ENCODE measurements around the gene CXCL13.

DNA sequence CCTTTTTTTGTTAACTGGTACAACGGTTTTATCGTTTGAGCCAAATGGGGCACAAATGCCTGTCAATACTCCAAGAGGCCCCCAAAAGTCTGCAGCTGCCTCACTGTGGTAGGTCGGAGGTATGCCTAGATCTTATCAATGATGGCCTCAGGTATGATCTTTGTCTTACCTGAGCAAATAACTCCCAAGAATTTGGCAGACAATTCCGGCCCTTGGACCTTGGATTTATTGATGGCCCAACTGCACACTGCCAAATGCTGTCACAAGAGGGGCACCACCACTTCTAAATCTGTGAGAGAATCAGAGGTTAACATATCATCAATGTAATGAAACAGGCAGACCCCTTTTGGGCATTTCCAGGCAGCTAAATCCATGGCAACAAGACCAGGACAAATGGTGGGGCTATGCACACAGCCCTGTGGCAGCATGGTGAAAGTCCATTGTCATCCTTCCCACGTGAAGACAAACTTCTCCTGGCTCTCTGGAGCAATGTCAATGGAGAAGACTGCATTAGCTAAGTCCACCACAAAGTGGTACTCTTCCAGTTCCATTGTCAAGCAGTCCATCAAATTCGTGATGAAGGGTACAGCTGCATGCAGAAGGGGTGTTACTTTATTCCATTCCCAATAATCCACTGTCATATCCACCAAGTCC, 28.6 kb downstream of the CXCL13 start:
- TF ChIP-seq, protein P1, sequence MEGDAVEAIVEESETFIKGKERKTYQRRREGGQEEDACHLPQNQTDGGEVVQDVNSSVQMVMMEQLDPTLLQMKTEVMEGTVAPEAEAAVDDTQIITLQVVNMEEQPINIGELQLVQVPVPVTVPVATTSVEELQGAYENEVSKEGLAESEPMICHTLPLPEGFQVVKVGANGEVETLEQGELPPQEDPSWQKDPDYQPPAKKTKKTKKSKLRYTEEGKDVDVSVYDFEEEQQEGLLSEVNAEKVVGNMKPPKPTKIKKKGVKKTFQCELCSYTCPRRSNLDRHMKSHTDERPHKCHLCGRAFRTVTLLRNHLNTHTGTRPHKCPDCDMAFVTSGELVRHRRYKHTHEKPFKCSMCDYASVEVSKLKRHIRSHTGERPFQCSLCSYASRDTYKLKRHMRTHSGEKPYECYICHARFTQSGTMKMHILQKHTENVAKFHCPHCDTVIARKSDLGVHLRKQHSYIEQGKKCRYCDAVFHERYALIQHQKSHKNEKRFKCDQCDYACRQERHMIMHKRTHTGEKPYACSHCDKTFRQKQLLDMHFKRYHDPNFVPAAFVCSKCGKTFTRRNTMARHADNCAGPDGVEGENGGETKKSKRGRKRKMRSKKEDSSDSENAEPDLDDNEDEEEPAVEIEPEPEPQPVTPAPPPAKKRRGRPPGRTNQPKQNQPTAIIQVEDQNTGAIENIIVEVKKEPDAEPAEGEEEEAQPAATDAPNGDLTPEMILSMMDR (IDR thresholded peaks at IDR 0.05) = peak in 1 of 6 experiments; percentile 3
- TF ChIP-seq POLR2A (IDR thresholded peaks at IDR 0.05) = no peak

Measured in Peyer's patch (tissue), 4 donors.